OCI-LY3 (cell line): ENCODE results near the gene TTL.

Experiments
- H2AFZ ChIP-seq: fragments of 200-600, 300-600 bp; shearing (Covaris generic); 2 replicates; pipeline ENCODE4 v1.6.0; 2014; ENCODE audit warnings: antibody characterized with exemption, low read depth, low read length
- H3K27ac ChIP-seq: fragments of 200-600, 300-600 bp; sonication (generic); 2 replicates; pipeline ENCODE4 v1.5.1; 2014; ENCODE audit warnings: mild to moderate bottlenecking, low read length, moderate library complexity, mixed read lengths
- H3K27me3 ChIP-seq: fragments of 200-600, 300-600 bp; sonication (generic); 2 replicates; pipeline ENCODE4 v1.6.1; 2014; ENCODE audit warnings: low read depth, low read length, mixed read lengths
- H3K36me3 ChIP-seq: fragments of 200-600, 300-600 bp; sonication (generic); replicated peaks from 2 replicates; pipeline ENCODE3; 2014; ENCODE audit warnings: low read depth, low read length, mixed read lengths
- H3K4me1 ChIP-seq: fragments of 300-600, 200-600 bp; sonication (generic); 2 replicates; pipeline ENCODE4 v1.6.1; 2014; ENCODE audit warnings: low read length, mixed read lengths
- H3K4me2 ChIP-seq: fragments of 200-600, 300-600 bp; sonication (generic); 2 replicates; pipeline ENCODE4 v1.6.1; 2014; ENCODE audit warnings: low read length, mixed read lengths
- H3K4me3 ChIP-seq: fragments of 300-600, 200-600 bp; sonication (generic); 2 replicates; pipeline ENCODE4 v1.5.1; 2014; ENCODE audit warnings: antibody characterized with exemption, mild to moderate bottlenecking, low read length, moderate library complexity
- H3K79me2 ChIP-seq: fragments of 300-600, 200-600 bp; shearing (Covaris generic); 2 replicates; pipeline ENCODE4 v1.6.1; 2014; ENCODE audit warnings: mild to moderate bottlenecking, low read length, mixed read lengths
- H3K9ac ChIP-seq: fragments of 300-600, 200-600 bp; shearing (Covaris generic); 2 replicates; pipeline ENCODE4 v1.6.0; 2014; ENCODE audit warnings: mild to moderate bottlenecking, low read length, moderate library complexity
- H3K9me3 ChIP-seq: fragments of 200-600, 300-600 bp; shearing (Covaris generic); 2 replicates; pipeline ENCODE4 v1.6.1; 2014; ENCODE audit warnings: low read length, mixed read lengths; ENCODE audit not compliant: insufficient read depth
- H4K20me1 ChIP-seq: fragments of 200-600, 300-600 bp; sonication (generic); 2 replicates; pipeline ENCODE4 v1.6.1; 2016; ENCODE audit warnings: low read length, mixed read lengths; ENCODE audit not compliant: insufficient read depth
- CTCF ChIP-seq: fragments of 200-600, 300-600 bp; sonication (generic); IDR thresholded peaks from 2 replicates; pipeline ENCODE4 v1.5.1; 2014; ENCODE audit warnings: antibody characterized with exemption, low read length, low read depth
- EZH2phosphoT487 ChIP-seq: fragments of 200-600 bp; shearing (Covaris generic); IDR thresholded peaks from 2 replicates; pipeline ENCODE4 v1.6.1; 2018; ENCODE audit warnings: antibody characterized with exemption, mixed run types, low read depth

Gene TTL

GRCh38 chr2:112487444-112487961, 5.5 kb downstream of the TTL start:
- Histone ChIP-seq H3K4me2 (no peak overlapping the region), H3K79me2 (peaks cover 25% of the 10 kb centered on the region), H4K20me1 (no peaks in the 10 kb centered on the region), H3K9me3 (no peaks in the 10 kb centered on the region), H3K27ac (no peak overlapping the region), H3K4me3 (no peak overlapping the region), H3K36me3 (peaks cover 8% of the 10 kb centered on the region), H3K9ac (no peak overlapping the region), H3K27me3 (no peaks in the 10 kb centered on the region), H2AFZ (no peak overlapping the region), H3K4me1 (peaks cover 7% of the 10 kb centered on the region)
- TF ChIP-seq EZH2phosphoT487: no peak
- TF ChIP-seq CTCF: no peak

- Histone ChIP-seq H4K20me1 (no peaks in the 10 kb centered on the region), H3K4me1 (peaks cover 5% of the 10 kb centered on the region), H3K9ac (no peak overlapping the region), H3K9me3 (no peaks in the 10 kb centered on the region), H3K4me3 (no peak overlapping the region), H3K27ac (no peak overlapping the region), H3K79me2 (peaks cover 18% of the 10 kb centered on the region), H3K27me3 (no peaks in the 10 kb centered on the region), H3K36me3 (peaks cover 8% of the 10 kb centered on the region), H2AFZ (no peak overlapping the region), H3K4me2 (no peak overlapping the region)
- no peak for TF ChIP-seq EZH2phosphoT487
- TF ChIP-seq CTCF: no peak
These were observed 6.2 kb downstream of the TTL start for GRCh38 chr2:112488201-112488600.

GRCh38 chr2:112491946-112492345, 10.0 kb downstream of the TTL start:
- Histone ChIP-seq H3K9ac (no peak overlapping the region), H3K79me2 (peaks cover 10% of the 10 kb centered on the region), H3K27ac (no peak overlapping the region), H3K27me3 (no peaks in the 10 kb centered on the region), H4K20me1 (no peaks in the 10 kb centered on the region), H2AFZ (no peak overlapping the region), H3K4me2 (no peak overlapping the region), H3K9me3 (no peaks in the 10 kb centered on the region), H3K36me3 (peaks cover 12% of the 10 kb centered on the region), H3K4me1 (0 out of 2 replicates have a peak, but pooled peaks cover 2% of the 10 kb centered on the region), H3K4me3 (no peak overlapping the region)
- no peak for TF ChIP-seq EZH2phosphoT487
- no peak for TF ChIP-seq CTCF

GRCh38 chr2:112493048-112493447, 11.1 kb downstream of the TTL start:
- no peak overlapping the region for H3K27ac ChIP-seq

More at GRCh38 chr2:112493048-112493447, 11.1 kb downstream of the TTL start:
- Histone ChIP-seq H3K4me2 (no peak overlapping the region), H4K20me1 (no peaks in the 10 kb centered on the region), H3K9me3 (no peaks in the 10 kb centered on the region), H3K4me1 (0 out of 2 replicates have a peak, but pooled peaks cover 2% of the 10 kb centered on the region), H3K9ac (no peak overlapping the region), H3K79me2 (peaks cover 4% of the 10 kb centered on the region; the same call in 1 of the 2 replicates), H2AFZ (no peak overlapping the region), H3K27me3 (no peaks in the 10 kb centered on the region), H3K36me3 (peaks cover 12% of the 10 kb centered on the region), H3K4me3 (no peak overlapping the region)
- no peak for TF ChIP-seq EZH2phosphoT487
- TF ChIP-seq CTCF: no peak
